SJCRH30 (cell line): Measurements from ENCODE around the gene ERN1. TPM values are rescaled to one million over a fixed set of nuclear protein-coding genes. Genes with fewer than 3 reads are reported as not detected.

Experiments
- DNase-seq, 2 experiments: peaks; one replicate each; pipeline ENCODE4 v3.0.0-alpha.2; 2015 to 2020
- H3K27ac ChIP-seq: fragments of 250-450 bp; sonication (Bioruptor Pico); 2 replicates; pipeline ENCODE4 v1.5.1; 2020; ENCODE audit warnings: mild to moderate bottlenecking, moderate library complexity
- H3K27me3 ChIP-seq: fragments of 250-450 bp; sonication (Bioruptor Pico); 2 replicates; pipeline ENCODE4 v1.5.1; 2020; ENCODE audit warnings: mild to moderate bottlenecking, moderate library complexity
- H3K36me3 ChIP-seq: fragments of 250-450 bp; sonication (Bioruptor Pico); 2 replicates; pipeline ENCODE4 v1.5.1; 2020; ENCODE audit warnings: mild to moderate bottlenecking, moderate library complexity
- H3K4me1 ChIP-seq: fragments of 250-450 bp; sonication (Bioruptor Pico); 2 replicates; pipeline ENCODE4 v1.5.1; 2020; ENCODE audit warnings: mild to moderate bottlenecking, moderate library complexity
- H3K4me3 ChIP-seq: fragments of 250-450 bp; sonication (Bioruptor Pico); 2 replicates; pipeline ENCODE4 v1.5.1; 2020; ENCODE audit warnings: mild to moderate bottlenecking, moderate library complexity
- H3K9me3 ChIP-seq: fragments of 250-450 bp; sonication (Bioruptor Pico); replicated peaks from 2 replicates; pipeline ENCODE4 v1.5.1; 2020; ENCODE audit warnings: mild to moderate bottlenecking, moderate library complexity
- total RNA-seq: library from RNA; depleted of rRNA; stranded (reverse); fragments of >200 nt; shearing (Covaris generic); gene quantifications from 2 replicates; pipeline ENCODE4 v1.2.3, GENCODE V29; 2014

The ERN1 gene
- total RNA-seq, 1 experiment from 2014 or later = 2.2 TPM

GRCh38 chr17:64152428-64153125 is 22.6 kb upstream of the ERN1 start:
- DNase-seq = no peak
- peaks cover 26% of the 10 kb centered on the region for H3K36me3 ChIP-seq
- no peaks in the 10 kb centered on the region for H3K27me3 ChIP-seq
- no peak overlapping the region for H3K27ac ChIP-seq
- no peak overlapping the region for H3K4me3 ChIP-seq
- H3K4me1 ChIP-seq = peaks cover 18% of the 10 kb centered on the region
- H3K9me3 ChIP-seq = no peaks in the 10 kb centered on the region

- no peak for DNase-seq
- H3K27me3 ChIP-seq = no peaks in the 10 kb centered on the region
- no peak overlapping the region for H3K4me3 ChIP-seq
- H3K36me3 ChIP-seq = peaks cover 40% of the 10 kb centered on the region
- H3K4me1 ChIP-seq = peaks cover 2% of the 10 kb centered on the region
- no peak overlapping the region for H3K27ac ChIP-seq
- H3K9me3 ChIP-seq = no peaks in the 10 kb centered on the region
These were observed 21.0 kb upstream of the ERN1 start for GRCh38 chr17:64151016-64151368.

GRCh38 chr17:64150237-64151015 is 20.5 kb upstream of the ERN1 start:
- H3K36me3 ChIP-seq = peaks cover 41% of the 10 kb centered on the region
- H3K4me3 ChIP-seq = no peak overlapping the region
- H3K4me1 ChIP-seq = no peaks in the 10 kb centered on the region
- DNase-seq = no peak
- H3K27ac ChIP-seq = no peak overlapping the region
- H3K9me3 ChIP-seq = no peaks in the 10 kb centered on the region
- no peaks in the 10 kb centered on the region for H3K27me3 ChIP-seq

- no peak for DNase-seq
- Histone ChIP-seq H3K27ac (no peak overlapping the region), H3K4me1 (no peaks in the 10 kb centered on the region), H3K27me3 (no peaks in the 10 kb centered on the region), H3K4me3 (no peak overlapping the region), H3K9me3 (no peaks in the 10 kb centered on the region), H3K36me3 (peaks cover 41% of the 10 kb centered on the region)
These were observed 19.3 kb upstream of the ERN1 start for GRCh38 chr17:64149196-64149595.

GRCh38 chr17:64148699-64149098 is 18.8 kb upstream of the ERN1 start:
- Histone ChIP-seq H3K4me1 (no peaks in the 10 kb centered on the region), H3K9me3 (no peaks in the 10 kb centered on the region), H3K4me3 (no peak overlapping the region), H3K27me3 (no peaks in the 10 kb centered on the region), H3K27ac (no peak overlapping the region), H3K36me3 (peaks cover 36% of the 10 kb centered on the region)
- DNase-seq = no peak

- H3K4me3 ChIP-seq = no peak overlapping the region
- no peaks in the 10 kb centered on the region for H3K9me3 ChIP-seq
- H3K27ac ChIP-seq = no peak overlapping the region
- H3K4me1 ChIP-seq = no peaks in the 10 kb centered on the region
- no peak for DNase-seq
- no peaks in the 10 kb centered on the region for H3K27me3 ChIP-seq
- H3K36me3 ChIP-seq = peaks cover 33% of the 10 kb centered on the region
These were observed 18.2 kb upstream of the ERN1 start for GRCh38 chr17:64148017-64148631.

GRCh38 chr17:64147110-64148016 is 17.4 kb upstream of the ERN1 start:
- Histone ChIP-seq H3K4me1 (no peaks in the 10 kb centered on the region), H3K36me3 (peaks cover 26% of the 10 kb centered on the region), H3K27ac (peak overlapping the region; percentile 88; the same call in 1 of the 2 replicates), H3K27me3 (no peaks in the 10 kb centered on the region), H3K9me3 (no peaks in the 10 kb centered on the region), H3K4me3 (peak overlapping the region; percentile 82)
- DNase-seq = no peak

- H3K9me3 ChIP-seq = no peaks in the 10 kb centered on the region
- H3K4me1 ChIP-seq = no peaks in the 10 kb centered on the region
- DNase-seq = peak; percentile 52 to 59
- H3K4me3 ChIP-seq = peak overlapping the region; percentile 82
- H3K27me3 ChIP-seq = no peaks in the 10 kb centered on the region
- H3K36me3 ChIP-seq = peaks cover 26% of the 10 kb centered on the region
- peak overlapping the region; percentile 88 for H3K27ac ChIP-seq
These were observed 16.6 kb upstream of the ERN1 start for GRCh38 chr17:64146418-64147109.

- H3K4me1 ChIP-seq = no peaks in the 10 kb centered on the region
- H3K36me3 ChIP-seq = peaks cover 26% of the 10 kb centered on the region
- peak overlapping the region; percentile 88 for H3K27ac ChIP-seq
- H3K9me3 ChIP-seq = no peaks in the 10 kb centered on the region
- peak overlapping the region; percentile 82 for H3K4me3 ChIP-seq
- DNase-seq = peak; percentile 98
- H3K27me3 ChIP-seq = no peaks in the 10 kb centered on the region
These were observed 15.9 kb upstream of the ERN1 start for GRCh38 chr17:64145751-64146417.

GRCh38 chr17:64145375-64145750 is 15.4 kb upstream of the ERN1 start:
- Histone ChIP-seq H3K36me3 (peaks cover 26% of the 10 kb centered on the region), H3K9me3 (no peaks in the 10 kb centered on the region), H3K4me1 (no peaks in the 10 kb centered on the region), H3K27me3 (no peaks in the 10 kb centered on the region), H3K4me3 (peak overlapping the region; percentile 82), H3K27ac (peak overlapping the region; percentile 88; the same call in 1 of the 2 replicates)
- no peak for DNase-seq

- Histone ChIP-seq H3K27me3 (no peaks in the 10 kb centered on the region), H3K36me3 (no peaks in the 10 kb centered on the region), H3K4me3 (no peak overlapping the region), H3K27ac (no peak overlapping the region), H3K9me3 (no peaks in the 10 kb centered on the region), H3K4me1 (no peaks in the 10 kb centered on the region)
- no peak for DNase-seq
These were observed 9.6 kb upstream of the ERN1 start for GRCh38 chr17:64139542-64139941.

GRCh38 chr17:64138441-64138840 is 8.5 kb upstream of the ERN1 start:
- no peaks in the 10 kb centered on the region for H3K36me3 ChIP-seq
- no peaks in the 10 kb centered on the region for H3K9me3 ChIP-seq
- H3K4me1 ChIP-seq = no peaks in the 10 kb centered on the region
- H3K27ac ChIP-seq = no peak overlapping the region
- DNase-seq = no peak
- H3K4me3 ChIP-seq = no peak overlapping the region
- H3K27me3 ChIP-seq = no peaks in the 10 kb centered on the region

- DNase-seq = no peak
- Histone ChIP-seq H3K36me3 (no peaks in the 10 kb centered on the region), H3K9me3 (no peaks in the 10 kb centered on the region), H3K4me1 (peaks cover 5% of the 10 kb centered on the region; the same call in 1 of the 2 replicates), H3K27ac (no peak overlapping the region), H3K27me3 (no peaks in the 10 kb centered on the region), H3K4me3 (no peak overlapping the region)
These were observed 5.1 kb upstream of the ERN1 start for GRCh38 chr17:64135000-64135399.
